Stimulated activated naive CD8-positive, alpha-beta T cell treated with anti-CD3 and anti-CD28 coated beads, Interleukin-15, Interleukin-2, amounts not matched to agents 100 ng/mL and 50 ng/mL, for 24 hours (primary cell): Measurements from ENCODE around the gene TTC22.
A peak's percentile ranks its signal among the peaks of the same experiment; 100 is the strongest.

ENCODE experiments used
- H3K27ac Mint-ChIP-seq: one replicate; pipeline ENCODE4 v1.8.0; 2021; ENCODE audit warnings: mild to moderate bottlenecking, mixed read lengths
- H3K27me3 Mint-ChIP-seq: one replicate; pipeline ENCODE4 v1.8.0; 2021; ENCODE audit warnings: mixed read lengths
- H3K36me3 Mint-ChIP-seq: one replicate; pipeline ENCODE4 v1.8.0; 2021; ENCODE audit warnings: low read depth, mixed read lengths
- H3K4me1 Mint-ChIP-seq: one replicate; pipeline ENCODE4 v1.8.0; 2021; ENCODE audit warnings: low read depth, mixed read lengths
- H3K4me3 Mint-ChIP-seq: one replicate; pipeline ENCODE4 v1.8.0; 2021; ENCODE audit warnings: mild to moderate bottlenecking, mixed read lengths
- H3K9me3 Mint-ChIP-seq: one replicate; pipeline ENCODE4 v1.8.0; 2021; ENCODE audit warnings: mixed read lengths

TTC22 gene

DNA sequence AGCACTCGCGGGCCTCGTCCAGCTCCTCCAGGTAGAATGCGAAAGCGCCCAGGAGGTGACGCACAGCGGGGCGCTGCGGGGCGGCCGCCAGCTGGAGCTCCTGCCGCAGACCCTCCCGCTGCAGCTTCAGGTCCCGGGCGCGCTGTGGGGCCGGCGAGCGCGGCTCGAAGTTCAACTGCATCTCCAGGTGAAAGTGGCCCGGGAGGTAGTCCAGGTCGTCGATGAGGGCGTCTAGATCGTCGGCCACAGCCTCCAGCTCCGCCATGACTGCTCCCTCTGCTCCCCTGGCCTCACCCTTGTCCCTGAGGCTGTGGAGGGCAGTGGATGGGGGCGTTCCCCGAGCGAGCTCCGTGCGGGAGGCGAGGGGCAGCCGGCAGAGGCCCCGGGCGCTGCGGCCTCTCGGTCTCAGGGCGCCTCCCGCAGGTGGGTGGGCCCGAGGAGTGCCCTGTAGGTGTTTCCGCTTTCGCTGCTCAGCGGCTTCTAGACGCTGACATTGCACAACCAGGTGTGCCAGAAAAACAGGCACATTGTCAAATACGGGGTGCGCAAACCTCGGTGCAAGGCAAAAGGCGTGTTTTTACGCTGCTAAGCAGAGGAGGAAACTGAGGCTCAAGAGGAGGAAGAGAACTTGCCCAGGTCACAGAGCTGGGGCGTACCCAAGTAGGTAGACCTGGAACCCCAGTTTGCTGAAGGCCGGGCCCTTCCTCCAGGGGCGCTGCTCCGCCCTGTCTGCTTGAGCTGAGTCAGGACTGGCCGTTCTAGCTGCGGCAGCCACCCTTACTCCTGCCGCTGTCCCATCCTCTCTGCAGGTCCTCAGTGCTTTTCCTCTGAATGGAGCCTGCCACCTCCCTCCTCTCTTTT, at the start of gene TTC22:
Gene TTC22 (minus strand): TSS at position 425 of the 861 bp plus-strand sequence. CDS start 160 bp downstream, at position 265.
- peak within 1 kb of the TSS; percentile 86 for H3K4me3 Mint-ChIP-seq
- H3K36me3 Mint-ChIP-seq: no peaks in the 10 kb centered on the region
- H3K4me1 Mint-ChIP-seq: peaks cover 50% of the 10 kb centered on the region
- peak within 1 kb of the TSS; percentile 85 for H3K27ac Mint-ChIP-seq
- H3K27me3 Mint-ChIP-seq: no peaks in the 10 kb centered on the region
- H3K9me3 Mint-ChIP-seq: no peaks in the 10 kb centered on the region

- H3K4me1 Mint-ChIP-seq: no peaks in the 10 kb centered on the region
- no peak overlapping the region for H3K27ac Mint-ChIP-seq
- H3K36me3 Mint-ChIP-seq: peaks cover 39% of the 10 kb centered on the region
- H3K9me3 Mint-ChIP-seq: no peaks in the 10 kb centered on the region
- no peaks in the 10 kb centered on the region for H3K27me3 Mint-ChIP-seq
- H3K4me3 Mint-ChIP-seq: no peak overlapping the region
Observed at GRCh38 chr1:54850737-54851136, 49.6 kb upstream of the TTC22 start.

DNA sequence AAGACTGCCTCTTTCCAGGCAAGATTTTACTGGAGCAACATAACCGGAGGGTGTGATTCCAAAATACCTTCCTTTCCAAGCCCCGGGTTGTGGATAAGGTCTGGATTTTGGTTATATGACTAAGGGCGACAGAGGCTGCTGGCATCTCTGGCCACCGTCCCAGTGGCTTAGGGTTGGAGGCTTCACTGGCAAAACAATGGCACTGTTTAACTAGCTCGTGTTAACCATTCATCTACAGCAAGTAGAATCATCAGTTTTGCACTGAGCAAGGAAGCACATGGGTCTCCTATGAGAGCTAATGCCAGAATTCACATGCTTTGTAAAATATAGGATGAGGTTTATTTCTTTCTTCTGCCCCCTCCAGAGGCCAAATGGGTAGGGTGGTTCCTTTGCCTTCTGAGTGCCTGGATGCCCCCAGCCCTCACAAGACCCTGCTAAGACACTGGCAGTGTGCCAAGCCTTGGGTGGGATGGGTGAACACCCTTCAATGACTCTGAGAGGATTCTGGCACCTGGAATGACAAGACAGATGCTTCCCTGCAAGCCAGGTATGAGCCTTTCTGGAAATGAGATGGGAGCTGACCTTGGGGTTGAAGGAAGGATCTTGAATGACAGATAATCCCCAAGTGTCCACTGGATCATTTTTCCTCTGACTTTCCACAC, 49.1 kb upstream of the TTC22 start:
- H3K4me3 Mint-ChIP-seq: no peak overlapping the region
- peaks cover 39% of the 10 kb centered on the region for H3K36me3 Mint-ChIP-seq
- no peaks in the 10 kb centered on the region for H3K27me3 Mint-ChIP-seq
- H3K4me1 Mint-ChIP-seq: no peaks in the 10 kb centered on the region
- H3K9me3 Mint-ChIP-seq: no peaks in the 10 kb centered on the region
- no peak overlapping the region for H3K27ac Mint-ChIP-seq

GRCh38 chr1:54849219-54850068, 48.3 kb upstream of the TTC22 start:
- no peak overlapping the region for H3K27ac Mint-ChIP-seq

GRCh38 chr1:54848134-54848948, 47.2 kb upstream of the TTC22 start:
- H3K27ac Mint-ChIP-seq: no peak overlapping the region
- H3K36me3 Mint-ChIP-seq: peaks cover 27% of the 10 kb centered on the region
- H3K4me1 Mint-ChIP-seq: no peaks in the 10 kb centered on the region
- no peaks in the 10 kb centered on the region for H3K9me3 Mint-ChIP-seq
- no peak overlapping the region for H3K4me3 Mint-ChIP-seq
- H3K27me3 Mint-ChIP-seq: no peaks in the 10 kb centered on the region

More at GRCh38 chr1:54849219-54850068, 48.3 kb upstream of the TTC22 start:
- Mint-ChIP-seq H3K4me1 (no peaks in the 10 kb centered on the region), H3K9me3 (no peaks in the 10 kb centered on the region), H3K4me3 (no peak overlapping the region), H3K27me3 (no peaks in the 10 kb centered on the region), H3K36me3 (peaks cover 38% of the 10 kb centered on the region)

- no peak overlapping the region for H3K4me3 Mint-ChIP-seq
- H3K27me3 Mint-ChIP-seq: no peaks in the 10 kb centered on the region
- H3K36me3 Mint-ChIP-seq: peaks cover 21% of the 10 kb centered on the region
- no peak overlapping the region for H3K27ac Mint-ChIP-seq
- H3K4me1 Mint-ChIP-seq: no peaks in the 10 kb centered on the region
- no peaks in the 10 kb centered on the region for H3K9me3 Mint-ChIP-seq
Observed at GRCh38 chr1:54846716-54847284, 45.7 kb upstream of the TTC22 start.

GRCh38 chr1:54846301-54846700, 45.2 kb upstream of the TTC22 start:
- peaks cover 21% of the 10 kb centered on the region for H3K36me3 Mint-ChIP-seq
- no peaks in the 10 kb centered on the region for H3K9me3 Mint-ChIP-seq
- H3K27ac Mint-ChIP-seq: no peak overlapping the region
- H3K4me3 Mint-ChIP-seq: no peak overlapping the region
- H3K4me1 Mint-ChIP-seq: no peaks in the 10 kb centered on the region
- no peaks in the 10 kb centered on the region for H3K27me3 Mint-ChIP-seq

DNA sequence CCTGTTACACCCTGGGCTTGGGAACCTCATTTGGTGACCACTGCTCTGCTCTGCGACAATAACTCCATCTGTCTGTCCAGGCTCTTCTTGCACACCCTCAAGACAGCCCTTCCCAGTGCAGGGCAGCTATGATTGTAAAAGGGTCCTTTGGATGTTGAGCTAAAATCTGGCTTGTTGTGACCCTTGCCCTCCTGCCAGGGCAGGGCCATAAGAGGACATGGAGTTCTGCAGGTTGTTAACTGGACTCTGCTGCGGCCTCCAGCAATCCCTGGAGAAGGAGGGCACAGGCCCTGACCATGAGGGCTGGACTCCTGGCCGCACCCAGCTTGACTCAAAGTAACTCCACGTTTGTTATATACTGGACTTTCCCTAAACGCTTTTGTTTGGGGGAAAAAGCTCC, 44.6 kb upstream of the TTC22 start:
- no peak overlapping the region for H3K4me3 Mint-ChIP-seq
- no peaks in the 10 kb centered on the region for H3K4me1 Mint-ChIP-seq
- no peaks in the 10 kb centered on the region for H3K27me3 Mint-ChIP-seq
- H3K36me3 Mint-ChIP-seq: peaks cover 19% of the 10 kb centered on the region
- no peaks in the 10 kb centered on the region for H3K9me3 Mint-ChIP-seq
- H3K27ac Mint-ChIP-seq: no peak overlapping the region

GRCh38 chr1:54844564-54844963, 43.4 kb upstream of the TTC22 start:
- no peaks in the 10 kb centered on the region for H3K9me3 Mint-ChIP-seq
- peaks cover 8% of the 10 kb centered on the region for H3K36me3 Mint-ChIP-seq
- no peak overlapping the region for H3K27ac Mint-ChIP-seq
- H3K4me1 Mint-ChIP-seq: no peaks in the 10 kb centered on the region
- no peak overlapping the region for H3K4me3 Mint-ChIP-seq
- no peaks in the 10 kb centered on the region for H3K27me3 Mint-ChIP-seq

DNA sequence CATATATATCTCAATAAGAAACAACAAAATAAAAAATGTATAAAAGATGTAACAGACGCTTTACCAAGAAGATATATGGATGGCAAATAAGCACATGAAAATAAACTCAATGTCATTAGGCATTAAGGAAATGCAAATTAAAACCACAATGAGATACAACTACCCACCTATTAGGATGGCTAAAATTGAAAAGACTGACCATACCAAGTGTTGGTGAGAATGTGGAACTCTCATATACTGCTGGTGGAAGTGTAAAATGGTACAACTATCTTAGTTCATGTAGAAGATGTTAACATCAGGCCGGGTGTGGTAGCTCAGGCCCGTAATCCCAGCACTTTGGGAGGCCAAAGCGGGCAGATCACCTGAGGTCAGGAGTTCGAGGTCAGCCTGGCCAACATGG, 42.3 kb upstream of the TTC22 start:
- no peak overlapping the region for H3K4me3 Mint-ChIP-seq
- H3K4me1 Mint-ChIP-seq: no peaks in the 10 kb centered on the region
- no peaks in the 10 kb centered on the region for H3K36me3 Mint-ChIP-seq
- no peaks in the 10 kb centered on the region for H3K9me3 Mint-ChIP-seq
- H3K27ac Mint-ChIP-seq: no peak overlapping the region
- H3K27me3 Mint-ChIP-seq: no peaks in the 10 kb centered on the region

- no peak overlapping the region for H3K27ac Mint-ChIP-seq
- H3K9me3 Mint-ChIP-seq: no peaks in the 10 kb centered on the region
- H3K4me1 Mint-ChIP-seq: no peaks in the 10 kb centered on the region
- no peaks in the 10 kb centered on the region for H3K36me3 Mint-ChIP-seq
- no peaks in the 10 kb centered on the region for H3K27me3 Mint-ChIP-seq
- no peak overlapping the region for H3K4me3 Mint-ChIP-seq
Observed at GRCh38 chr1:54842963-54843362, 41.8 kb upstream of the TTC22 start.

DNA sequence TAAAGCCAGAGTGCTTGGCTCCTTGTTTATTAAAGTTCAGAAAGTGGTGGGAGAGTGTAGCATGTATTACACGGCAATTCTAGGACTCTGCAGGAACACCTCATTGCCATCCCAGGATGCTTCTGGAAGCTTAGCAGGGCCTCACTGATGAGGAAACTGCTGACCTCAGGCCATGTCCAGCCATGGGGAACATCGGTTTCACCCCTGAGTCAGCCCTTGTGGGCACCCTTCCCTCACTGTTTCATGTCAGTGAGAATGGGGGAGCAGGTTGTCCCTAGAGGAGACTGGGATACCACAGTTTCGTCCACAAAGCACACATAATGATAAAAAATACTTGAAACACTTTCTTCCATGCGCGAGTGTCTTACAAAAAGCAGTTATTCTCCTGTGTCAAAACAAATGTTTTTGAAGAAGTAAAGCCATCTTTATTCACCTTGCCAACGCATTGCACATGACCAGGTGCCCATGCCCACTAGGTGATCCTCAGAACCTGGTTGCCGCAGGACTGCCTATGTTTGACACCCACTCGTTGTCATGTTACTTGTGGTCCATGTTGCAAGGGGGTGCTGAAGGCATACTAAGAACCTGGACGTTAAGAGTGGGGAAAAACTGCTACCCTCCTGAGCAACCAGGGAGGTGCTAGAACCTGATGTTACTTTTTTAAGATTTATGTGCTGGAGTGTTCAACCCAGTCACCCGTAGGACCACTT, 41.2 kb upstream of the TTC22 start:
- H3K9me3 Mint-ChIP-seq: no peaks in the 10 kb centered on the region
- no peak overlapping the region for H3K27ac Mint-ChIP-seq

GRCh38 chr1:54839824-54840223, 38.7 kb upstream of the TTC22 start:
- Mint-ChIP-seq H3K4me3 (no peak overlapping the region), H3K27ac (no peak overlapping the region), H3K36me3 (no peaks in the 10 kb centered on the region), H3K9me3 (no peaks in the 10 kb centered on the region), H3K27me3 (no peaks in the 10 kb centered on the region), H3K4me1 (no peaks in the 10 kb centered on the region)

More for the DNA sequence above, 41.2 kb upstream of the TTC22 start:
- Mint-ChIP-seq H3K4me3 (no peak overlapping the region), H3K27me3 (no peaks in the 10 kb centered on the region), H3K4me1 (no peaks in the 10 kb centered on the region), H3K36me3 (no peaks in the 10 kb centered on the region)
